GM10847 (cell line): ENCODE measurements around the gene ZMYND19.

Source experiments
- POLR2A ChIP-seq: IDR thresholded peaks from 2 replicates; pipeline ENCODE4 v1.6.1; 2011; ENCODE audit not compliant: insufficient read length; ENCODE audit errors: extremely low read depth

ZMYND19 gene

DNA sequence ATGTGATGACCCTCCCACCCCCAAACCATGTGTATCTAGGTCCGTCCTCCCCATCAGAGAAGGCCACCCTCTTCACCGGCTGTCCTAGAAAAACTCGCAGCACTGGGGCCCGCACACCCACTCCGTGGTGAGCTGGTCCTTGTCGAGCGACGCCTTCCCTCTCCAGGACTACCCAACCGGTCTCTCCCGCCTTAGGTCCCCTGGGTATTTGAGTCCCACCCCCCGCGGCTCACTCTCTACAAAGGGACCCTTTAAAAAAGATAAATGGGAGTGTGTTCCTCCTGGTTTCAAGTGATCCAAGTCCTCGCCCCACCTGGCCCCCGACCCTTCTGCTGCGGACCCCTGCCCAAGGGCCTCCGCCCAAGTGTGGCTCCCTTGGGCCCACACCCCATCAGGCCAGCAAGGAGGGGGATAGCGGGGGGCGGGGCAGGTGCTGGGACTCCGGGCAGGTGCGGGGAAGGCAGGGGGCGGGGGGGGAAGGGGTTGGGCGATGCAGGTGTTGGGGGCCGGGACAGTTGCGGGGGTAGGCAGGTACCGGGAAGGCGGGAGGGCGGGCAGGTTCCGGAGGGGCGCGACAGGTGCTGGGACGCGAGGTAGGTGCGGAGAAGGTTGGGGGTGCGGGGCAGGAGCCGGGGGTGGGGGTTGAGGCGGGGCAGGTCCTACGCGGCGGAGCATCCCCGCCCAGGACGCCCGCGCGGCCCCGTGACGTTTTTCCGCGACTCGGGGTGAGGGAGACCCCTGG, 14.2 kb upstream of the ZMYND19 start:
- TF ChIP-seq POLR2A, result no peak

DNA sequence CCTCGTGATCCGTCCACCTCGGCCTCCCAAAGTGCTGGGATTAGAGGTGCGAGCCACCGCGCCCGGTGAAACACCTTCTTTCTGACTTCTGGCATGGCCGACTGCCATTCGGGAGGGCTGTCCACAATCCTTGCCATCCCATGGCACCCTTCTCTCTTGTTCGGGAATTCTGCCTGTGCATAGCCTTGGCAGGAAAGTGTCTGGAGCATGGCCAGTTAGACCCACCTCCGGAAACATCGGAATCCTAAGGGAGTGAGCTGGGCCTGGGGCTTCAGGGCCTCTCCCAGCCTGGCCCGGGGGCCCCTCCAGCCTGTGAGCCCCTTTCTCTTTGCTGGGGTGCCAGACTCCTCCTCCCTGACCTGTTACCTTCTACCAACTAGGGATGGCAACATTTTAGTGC, 13.6 kb upstream of the ZMYND19 start:
- TF ChIP-seq POLR2A, result no peak

DNA sequence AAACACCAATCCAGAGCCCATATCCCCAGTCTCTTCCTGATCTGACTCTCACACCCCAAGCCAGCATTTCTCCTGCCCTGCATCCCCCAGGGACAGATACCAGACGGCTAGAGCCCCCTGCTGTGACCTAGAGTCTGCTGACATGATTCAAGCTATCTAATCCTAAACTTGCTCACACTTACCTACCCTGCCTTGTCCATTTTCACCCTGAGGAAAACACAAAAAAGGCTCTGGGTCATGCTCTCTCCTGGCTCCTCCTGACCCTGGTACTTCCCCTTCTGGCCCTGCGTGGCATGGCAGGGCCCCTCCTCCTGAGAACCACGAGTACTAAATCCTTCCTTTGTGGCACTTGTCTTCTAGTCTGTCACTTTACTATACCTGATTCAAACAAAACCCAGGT, 12.3 kb upstream of the ZMYND19 start:
- TF ChIP-seq POLR2A, result no peak

DNA sequence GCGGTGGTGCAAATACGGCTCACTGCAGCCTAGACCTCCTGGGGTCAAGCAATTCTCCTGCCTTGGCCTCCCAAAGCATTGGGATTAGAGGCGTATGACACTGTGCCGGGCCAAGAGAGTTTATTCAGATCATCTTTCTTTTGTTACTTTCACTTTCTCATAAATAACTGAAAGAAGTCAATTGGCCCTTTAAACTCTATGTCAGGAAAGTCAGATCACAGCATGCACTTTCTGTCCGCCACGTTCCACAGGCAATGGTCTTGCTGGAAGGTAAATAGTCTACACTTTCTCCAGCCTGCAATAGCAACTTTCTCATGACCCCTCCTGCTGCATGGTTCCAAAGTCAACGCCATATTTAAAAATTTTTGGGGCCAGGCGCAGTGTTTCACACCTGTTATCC, 8.6 kb upstream of the ZMYND19 start:
- TF ChIP-seq POLR2A, result no peak

DNA sequence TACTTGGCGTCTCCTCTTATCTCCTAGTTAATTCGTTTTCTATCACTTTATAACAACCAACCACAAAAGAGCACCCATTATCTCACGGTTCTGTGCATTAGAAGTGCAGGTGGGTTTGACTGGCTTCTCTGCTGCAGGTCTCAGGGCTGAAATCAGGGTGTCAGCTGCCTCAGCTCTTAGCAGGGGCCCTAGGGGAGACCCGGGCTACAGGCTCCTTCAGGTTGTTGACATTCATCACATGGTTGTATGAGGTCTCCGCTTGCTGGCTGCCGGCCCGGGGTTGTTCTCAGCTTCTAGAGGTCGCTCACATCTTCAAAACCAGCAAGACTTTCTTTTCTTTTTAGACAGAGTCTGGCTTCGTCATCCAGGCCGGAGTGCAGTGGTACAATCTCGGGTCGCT, 2.9 kb upstream of the ZMYND19 start:
- TF ChIP-seq POLR2A, result no peak

DNA sequence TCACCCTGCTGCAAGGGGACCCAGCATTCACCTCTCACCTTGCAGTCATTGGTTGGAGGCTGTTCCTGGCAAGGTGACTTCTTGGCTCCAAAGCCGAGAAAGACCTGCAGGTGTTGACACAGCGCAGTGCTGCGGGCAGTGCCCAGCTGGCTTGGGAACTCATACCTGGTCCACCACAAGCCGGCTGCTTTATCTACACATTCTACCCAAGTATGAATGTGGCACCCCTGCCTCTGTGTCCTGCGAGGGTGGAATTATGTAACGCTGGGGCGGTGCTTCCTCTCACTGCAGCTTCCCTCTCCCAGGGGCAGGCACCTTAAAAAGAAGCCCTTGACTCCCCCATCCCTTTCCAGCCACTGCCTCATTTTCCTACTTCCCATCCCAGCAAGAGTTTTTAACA, 2.5 kb upstream of the ZMYND19 start:
- no peak for TF ChIP-seq POLR2A

DNA sequence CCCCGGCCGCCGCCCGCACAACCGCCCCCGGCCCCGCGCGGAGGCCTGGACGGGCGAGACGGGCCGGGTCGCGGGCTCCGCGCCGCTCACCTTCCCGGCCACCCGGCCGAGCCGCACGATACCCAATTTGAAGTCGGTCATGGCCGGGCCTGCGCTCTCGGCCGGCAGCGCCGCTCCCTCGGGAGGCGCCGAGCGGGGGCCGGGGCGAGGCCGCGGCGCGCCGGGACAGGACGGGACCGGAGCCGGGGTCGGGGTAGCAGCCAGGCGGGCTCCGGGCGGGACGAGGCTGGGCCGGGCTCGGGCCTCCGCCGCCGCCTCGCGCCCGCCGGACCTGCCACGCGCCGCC, 216 bp downstream of the ZMYND19 start:
- no peak for TF ChIP-seq POLR2A

DNA sequence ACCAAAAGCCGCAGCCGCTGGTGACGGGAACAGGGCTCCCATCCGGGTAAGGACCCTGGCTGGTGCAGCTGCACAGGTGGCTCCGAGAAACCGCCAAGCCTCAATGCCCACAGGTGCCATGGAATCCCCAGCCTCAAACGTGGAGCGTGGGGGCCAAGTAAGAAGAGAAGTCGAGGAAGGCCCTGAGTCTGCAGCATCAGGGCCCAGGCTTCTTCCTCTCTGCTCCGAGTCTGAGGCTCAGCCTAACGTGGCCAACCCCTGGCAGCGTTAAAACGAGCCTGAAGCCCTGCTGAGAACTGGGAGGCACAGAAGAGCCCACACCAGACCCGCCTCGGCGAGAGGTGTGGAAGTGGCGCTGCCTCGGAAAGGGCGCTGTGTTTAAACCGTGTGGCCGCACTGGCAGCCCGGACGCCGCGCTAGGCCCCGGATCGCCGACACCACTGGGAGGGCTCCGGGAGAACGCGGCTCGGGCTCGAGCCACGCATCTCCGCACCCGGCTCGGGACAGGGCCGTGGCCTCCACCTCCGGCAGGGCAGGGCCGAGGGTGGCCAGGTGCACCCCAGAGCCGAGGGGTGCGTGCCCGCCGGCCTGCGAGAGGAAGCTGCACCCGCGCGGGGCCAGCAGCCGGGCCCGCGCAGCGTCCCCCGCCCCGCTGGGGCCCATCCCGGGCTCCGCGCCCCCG, 730 bp downstream of the ZMYND19 start:
- TF ChIP-seq POLR2A, result no peak

DNA sequence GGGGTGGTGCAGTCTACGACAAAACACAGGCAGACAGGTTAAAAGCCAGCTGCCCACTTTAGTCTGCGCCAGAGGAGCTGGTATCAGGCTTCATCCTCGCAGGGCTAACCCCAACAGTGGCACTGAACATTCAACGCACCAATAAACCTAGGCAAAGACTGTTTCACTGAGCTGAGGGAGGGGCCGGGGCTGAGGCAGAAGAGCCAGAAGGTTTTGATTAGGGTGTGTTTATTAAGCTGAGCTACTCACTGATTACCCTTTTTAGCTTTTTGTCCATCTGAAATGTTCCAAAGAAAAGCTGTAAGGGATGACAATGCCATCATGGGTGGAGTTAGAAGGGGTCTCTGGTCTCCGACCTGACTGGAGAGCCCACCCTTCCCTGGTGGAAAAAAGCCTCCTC, 1.4 kb downstream of the ZMYND19 start:
- no peak for TF ChIP-seq POLR2A

DNA sequence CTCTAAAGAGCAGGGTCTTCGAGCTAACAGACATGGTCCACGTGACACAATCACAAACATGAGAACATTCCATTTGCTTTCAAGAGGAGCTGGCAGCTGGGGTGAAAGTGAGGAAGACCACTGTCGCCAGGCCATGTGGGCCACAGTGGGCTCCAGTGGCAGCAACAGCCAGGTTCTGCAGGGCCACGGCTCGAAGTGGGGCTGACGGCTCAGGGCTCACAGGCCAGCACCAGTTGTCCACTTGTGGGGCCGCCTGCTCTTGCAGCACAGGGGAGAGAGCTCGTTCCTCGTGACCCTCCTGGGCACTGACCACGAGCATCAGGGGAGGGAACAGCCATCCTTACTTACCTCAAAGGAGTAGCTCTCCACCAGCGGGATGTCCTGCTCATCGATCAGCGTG, 2.0 kb downstream of the ZMYND19 start:
- no peak for TF ChIP-seq POLR2A

DNA sequence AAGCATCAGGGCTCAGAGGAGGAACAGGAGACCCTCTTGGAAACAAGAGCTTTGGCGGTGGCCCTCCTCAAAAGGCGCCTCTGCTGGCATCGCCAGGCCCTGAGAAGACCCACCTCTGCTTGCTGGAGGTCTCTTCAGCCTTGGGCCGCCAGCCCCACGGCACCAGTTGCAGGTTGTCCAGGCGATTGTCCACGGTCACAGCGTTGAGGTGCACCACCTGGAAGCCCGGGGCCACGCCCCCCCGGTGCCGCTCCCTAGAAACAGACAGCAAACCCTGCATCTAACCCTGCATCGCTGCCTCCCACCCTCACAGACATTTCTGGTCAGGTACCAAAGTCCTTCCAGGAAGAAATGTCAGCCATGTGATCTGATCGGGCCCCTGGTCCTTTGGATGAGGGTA, 3.5 kb downstream of the ZMYND19 start:
- no peak for TF ChIP-seq POLR2A

DNA sequence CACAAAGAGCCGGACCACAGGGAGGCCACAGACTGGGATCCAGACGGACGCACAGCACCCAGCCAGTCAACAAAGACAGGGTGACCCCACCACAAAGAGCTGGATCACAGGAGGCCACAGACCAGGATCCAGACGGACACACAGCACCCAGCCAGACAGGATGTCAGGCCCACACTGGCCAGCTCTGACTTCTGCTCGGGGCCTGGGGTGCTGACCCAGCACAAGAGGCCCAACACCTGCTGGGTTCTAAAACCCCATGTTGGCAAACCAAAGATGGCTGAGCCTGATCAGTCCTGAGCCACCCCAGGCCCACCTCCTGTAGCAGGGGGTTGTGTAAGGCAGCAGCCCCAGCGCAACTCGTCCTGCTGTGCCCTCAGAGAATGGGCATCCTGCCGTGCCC, 6.4 kb downstream of the ZMYND19 start:
- TF ChIP-seq POLR2A, result no peak

DNA sequence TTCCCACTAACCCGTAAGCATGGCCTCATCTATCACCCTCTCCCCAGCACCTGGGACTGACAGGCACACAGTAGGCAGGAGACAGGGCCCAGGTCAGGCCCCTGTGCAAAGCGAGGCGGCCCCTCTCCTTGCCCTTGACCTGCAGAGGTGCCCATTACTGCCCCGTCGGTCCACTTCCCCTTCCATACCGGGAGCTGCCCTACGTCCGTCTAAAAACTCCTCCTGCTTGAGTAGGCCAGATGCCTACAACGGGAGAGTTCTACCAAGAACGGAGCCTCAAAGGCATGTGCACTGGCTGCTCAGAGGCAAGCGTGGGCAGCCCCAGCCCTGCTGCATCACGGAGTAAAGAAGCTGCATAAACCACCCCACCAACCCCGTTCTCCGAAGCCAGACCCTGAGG, 7.0 kb downstream of the ZMYND19 start:
- no peak for TF ChIP-seq POLR2A

DNA sequence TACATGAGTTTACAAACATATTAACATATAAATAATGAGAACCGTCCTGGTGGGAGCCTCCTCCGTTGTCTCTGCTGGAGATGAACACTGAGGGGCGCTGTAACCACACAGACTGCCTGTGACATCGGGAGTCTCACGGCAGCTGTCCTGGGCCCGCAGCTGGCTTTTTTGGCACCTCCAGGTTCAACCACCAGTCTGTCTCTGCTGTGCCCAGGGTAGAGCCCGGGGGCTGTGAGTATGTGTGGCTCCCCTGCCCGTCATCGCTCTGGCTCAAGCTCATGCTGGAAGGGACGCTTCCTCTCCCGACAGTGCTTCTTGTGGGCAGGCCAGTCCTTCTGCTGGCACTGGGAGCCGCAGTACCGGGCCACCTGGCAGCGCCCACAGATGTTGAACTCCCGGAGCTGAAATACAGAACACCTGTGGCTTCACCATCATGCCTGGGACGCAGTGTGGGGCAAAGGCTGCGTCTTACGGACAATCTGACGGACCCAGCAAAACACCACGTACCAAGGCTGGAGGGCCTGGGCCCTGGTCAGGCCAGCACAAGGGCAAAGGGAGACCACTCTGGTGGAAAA, 7.9 kb downstream of the ZMYND19 start:
- no peak for TF ChIP-seq POLR2A

DNA sequence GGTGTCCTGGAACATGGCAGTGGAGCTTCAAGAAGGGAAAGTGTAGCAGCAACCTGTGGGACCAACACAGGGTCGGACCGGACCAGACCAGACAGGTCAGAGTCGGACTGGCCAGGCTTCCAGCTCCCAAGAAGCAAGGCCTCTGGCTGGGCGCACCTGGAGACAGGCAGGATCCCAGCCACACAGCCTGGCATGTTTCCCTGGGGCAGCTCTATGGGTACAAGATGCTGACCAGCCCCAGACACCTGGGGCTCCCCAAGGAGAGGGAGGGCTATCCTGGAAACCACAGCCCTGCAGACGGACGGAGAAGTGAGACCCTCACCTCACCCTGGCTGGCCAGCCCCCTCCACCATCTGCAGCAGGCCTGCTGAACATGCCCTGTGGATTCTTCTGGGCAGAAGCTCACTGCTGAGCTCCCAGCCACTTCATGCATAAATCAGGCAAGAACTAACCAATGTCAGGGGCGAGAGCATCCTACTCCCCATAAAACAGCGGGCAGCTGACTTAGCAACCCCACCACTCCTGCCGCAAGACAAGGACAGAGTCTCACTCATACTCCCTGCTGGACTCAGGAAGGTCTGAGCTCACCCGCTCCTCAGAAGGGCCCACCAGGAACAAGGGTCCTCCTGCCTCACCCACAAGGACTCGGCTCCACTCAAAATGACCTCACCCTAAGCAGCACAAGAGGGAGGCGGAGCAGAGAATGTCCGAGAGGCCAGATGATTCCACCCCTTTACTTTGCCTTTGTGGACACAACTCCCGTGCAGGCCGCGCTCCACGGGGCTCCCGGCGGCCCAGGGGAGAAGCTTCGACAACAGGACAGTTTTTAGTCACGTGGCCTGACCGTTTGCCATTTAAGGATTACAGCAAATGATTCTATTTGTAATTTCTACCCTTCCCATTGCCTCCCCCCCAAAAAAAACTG, 8.7 kb downstream of the ZMYND19 start:
- TF ChIP-seq POLR2A, result no peak

DNA sequence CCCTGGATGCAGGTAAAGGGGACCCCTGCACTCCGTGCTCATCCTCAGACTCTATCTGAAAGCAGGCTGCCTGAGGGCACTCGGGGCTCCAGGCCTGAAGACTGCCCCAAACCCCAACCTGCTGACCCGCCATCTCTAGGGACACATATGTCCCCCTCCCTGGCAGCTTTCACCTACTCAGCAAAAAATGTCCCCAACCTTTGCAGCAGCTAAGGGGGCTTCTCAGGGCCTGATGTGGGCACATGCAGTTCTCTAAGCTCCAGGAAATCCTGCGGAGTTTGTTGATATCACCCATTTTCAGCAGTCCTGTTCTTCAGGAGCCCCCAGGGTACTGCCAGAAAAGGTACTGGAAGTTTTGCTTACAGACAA, 9.4 kb downstream of the ZMYND19 start:
- no peak for TF ChIP-seq POLR2A

DNA sequence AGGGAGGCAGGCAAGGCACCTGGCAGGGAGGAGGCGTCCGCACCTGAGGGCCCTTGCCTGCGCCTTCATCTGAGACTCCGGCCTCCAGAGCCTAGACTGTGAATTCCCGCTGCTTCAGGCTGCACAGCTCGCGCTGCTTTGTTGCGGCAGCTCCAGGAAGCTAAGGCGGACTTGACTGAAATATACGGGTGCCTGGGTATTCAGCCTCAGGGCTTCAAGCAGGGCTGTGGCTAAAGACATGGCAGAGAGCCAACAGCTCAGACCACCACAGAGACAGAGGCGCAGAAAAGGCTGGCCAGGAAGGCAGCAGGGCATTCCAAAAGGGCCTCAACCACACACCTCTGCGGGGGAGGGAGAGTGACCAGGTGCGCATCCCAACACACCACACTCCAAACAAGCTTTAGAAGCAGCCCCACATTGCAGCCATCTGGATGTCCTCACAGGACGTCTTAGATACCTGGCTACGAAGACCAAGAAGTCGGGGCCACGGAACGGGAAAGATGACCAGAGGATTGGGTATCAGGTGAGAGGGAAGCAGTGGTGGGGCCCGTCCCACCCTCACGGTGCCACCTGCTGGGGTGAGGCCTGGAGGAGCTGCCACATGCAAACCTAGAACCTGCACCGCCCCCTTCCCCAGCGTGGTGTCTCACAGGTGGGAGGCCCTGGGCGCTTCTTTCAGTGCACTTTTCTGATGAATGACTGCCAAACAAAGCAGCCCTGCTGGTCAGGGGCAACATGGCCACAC, 9.9 kb downstream of the ZMYND19 start:
- TF ChIP-seq POLR2A, result no peak
